Fibroblast of the aortic adventitia (primary cell): ENCODE data around the gene MICAL3. TPM values are rescaled to one million over a fixed set of nuclear protein-coding genes. Genes with fewer than 3 reads are reported as not detected.

Experiments used
- DNase-seq: peaks from one replicate; pipeline ENCODE4 v3.0.0-alpha.2; 2010; ENCODE audit warnings: low read depth
- H3K4me3 ChIP-seq: 2 replicates; pipeline ENCODE4 v1.5.1; 2011; ENCODE audit warnings: low read depth, mild to moderate bottlenecking, control low read depth, low read length, moderate library complexity
- total RNA-seq: library from RNA; depleted of rRNA; stranded (reverse); fragments of >200 nt; gene quantifications from 2 replicates; pipeline ENCODE4 v1.2.3, GENCODE V29; 2012; ENCODE audit warnings: low replicate concordance
- TF ChIP-seq, protein P1 (sequence below): IDR thresholded peaks from 2 replicates; pipeline ENCODE4 v1.5.1; 2011; ENCODE audit warnings: mild to moderate bottlenecking, low read length, control low read depth, inconsistent platforms; ENCODE audit not compliant: insufficient read depth

The MICAL3 gene
- total RNA-seq, 1 donor, result 18.8 TPM

DNA sequence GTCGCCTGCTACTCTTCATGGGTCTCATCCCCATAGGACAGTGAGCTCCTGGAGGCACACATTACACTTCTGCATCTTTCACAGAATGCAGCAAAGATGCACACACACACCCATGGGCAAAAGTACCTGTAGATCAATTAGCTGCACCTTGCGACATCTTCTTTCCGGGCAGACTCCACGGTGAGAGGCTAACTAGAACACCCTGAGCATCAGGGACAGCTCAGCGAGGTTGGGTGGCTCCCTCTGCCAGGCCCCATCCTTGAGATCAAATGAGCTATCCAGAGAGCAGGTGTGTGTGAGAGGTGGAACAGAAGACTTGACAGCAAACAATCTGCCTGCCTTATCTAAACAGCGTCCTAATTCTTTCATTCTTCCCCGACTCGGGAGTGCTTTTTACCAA is 154.0 kb downstream of the MICAL3 start:
- no peak for DNase-seq
- TF ChIP-seq, protein P1, sequence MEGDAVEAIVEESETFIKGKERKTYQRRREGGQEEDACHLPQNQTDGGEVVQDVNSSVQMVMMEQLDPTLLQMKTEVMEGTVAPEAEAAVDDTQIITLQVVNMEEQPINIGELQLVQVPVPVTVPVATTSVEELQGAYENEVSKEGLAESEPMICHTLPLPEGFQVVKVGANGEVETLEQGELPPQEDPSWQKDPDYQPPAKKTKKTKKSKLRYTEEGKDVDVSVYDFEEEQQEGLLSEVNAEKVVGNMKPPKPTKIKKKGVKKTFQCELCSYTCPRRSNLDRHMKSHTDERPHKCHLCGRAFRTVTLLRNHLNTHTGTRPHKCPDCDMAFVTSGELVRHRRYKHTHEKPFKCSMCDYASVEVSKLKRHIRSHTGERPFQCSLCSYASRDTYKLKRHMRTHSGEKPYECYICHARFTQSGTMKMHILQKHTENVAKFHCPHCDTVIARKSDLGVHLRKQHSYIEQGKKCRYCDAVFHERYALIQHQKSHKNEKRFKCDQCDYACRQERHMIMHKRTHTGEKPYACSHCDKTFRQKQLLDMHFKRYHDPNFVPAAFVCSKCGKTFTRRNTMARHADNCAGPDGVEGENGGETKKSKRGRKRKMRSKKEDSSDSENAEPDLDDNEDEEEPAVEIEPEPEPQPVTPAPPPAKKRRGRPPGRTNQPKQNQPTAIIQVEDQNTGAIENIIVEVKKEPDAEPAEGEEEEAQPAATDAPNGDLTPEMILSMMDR, result no peak

GRCh38 chr22:17869285-17870096 is 154.9 kb downstream of the MICAL3 start:
- no peak for DNase-seq
- no peak overlapping the region for H3K4me3 ChIP-seq
- TF ChIP-seq, protein P1, result no peak

More for the DNA sequence above, 154.0 kb downstream of the MICAL3 start:
- H3K4me3 ChIP-seq, result no peak overlapping the region

DNA sequence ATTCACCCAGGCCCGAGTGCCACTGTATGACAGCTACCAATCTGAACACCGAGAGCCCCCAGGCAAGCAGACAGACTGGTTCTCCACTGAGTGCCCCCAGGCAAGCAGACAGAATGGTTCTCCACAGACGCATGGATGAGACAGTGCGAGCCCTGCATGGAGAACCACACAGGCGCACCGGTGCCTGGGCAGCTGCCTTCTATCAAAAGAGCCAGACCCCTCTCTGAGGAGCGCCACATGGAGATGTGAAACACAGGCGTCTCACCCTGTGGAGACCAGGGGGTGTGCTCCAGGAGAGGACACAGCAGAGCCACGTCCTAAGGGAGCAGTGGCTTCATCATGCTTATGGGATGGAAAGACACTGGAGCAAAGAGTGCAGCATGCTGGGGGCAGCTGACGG is 155.6 kb downstream of the MICAL3 start:
- DNase-seq, result no peak
- TF ChIP-seq, protein P1, result no peak
- no peak overlapping the region for H3K4me3 ChIP-seq

- DNase-seq, result no peak
Measured at GRCh38 chr22:17867160-17867785, 157.1 kb downstream of the MICAL3 start.

GRCh38 chr22:17866621-17867020 is 157.7 kb downstream of the MICAL3 start:
- DNase-seq, result no peak
- TF ChIP-seq, protein P1, result no peak
- H3K4me3 ChIP-seq, result no peak overlapping the region

More at GRCh38 chr22:17867160-17867785, 157.1 kb downstream of the MICAL3 start:
- TF ChIP-seq, protein P1, result no peak
- no peak overlapping the region for H3K4me3 ChIP-seq

GRCh38 chr22:17866127-17866526 is 158.2 kb downstream of the MICAL3 start:
- TF ChIP-seq, protein P1, result no peak
- no peak overlapping the region for H3K4me3 ChIP-seq
- no peak for DNase-seq
